Endothelial cell of umbilical vein (primary cell): ENCODE results near the gene BAAT.

Experiments
- CTCF ChIP-seq, 2 donors: IDR thresholded peaks; 1 replicate in 1 of 2; 2 replicates in 1 of 2; pipeline ENCODE4 v1.5.1; 2011; ENCODE audit warnings: low read length in 2 of 2, mild to moderate bottlenecking in 2 of 2, moderate library complexity in 2 of 2, control low read depth in 1 of 2, inconsistent platforms in 1 of 2, low read depth in 1 of 2; ENCODE audit not compliant: insufficient read depth in 1 of 2; ENCODE audit errors: extremely low read depth in 1 of 2
- MAX ChIP-seq: IDR thresholded peaks from 2 replicates; pipeline ENCODE4 v1.6.1; 2011; ENCODE audit not compliant: insufficient read depth, insufficient read length
- POLR2A ChIP-seq: IDR thresholded peaks from 2 replicates; pipeline ENCODE4 v1.6.1; 2012; ENCODE audit warnings: low read depth, mild to moderate bottlenecking, control low read depth, low read length

- no peak for TF ChIP-seq CTCF (IDR thresholded peaks at IDR 0.05; ENCODE audit: extremely low read depth in 1 of 2, insufficient read depth in 1 of 2, low read depth in 1 of 2, low read length in 2 of 2)
- no peak for TF ChIP-seq POLR2A
- TF ChIP-seq MAX: no peak
Observed at GRCh38 chr9:101427358-101427757, 42.6 kb upstream of the BAAT start.
